Fibroblast of lung (primary cell): ENCODE data around the gene CABLES1.

ENCODE experiments used
- EZH2 ChIP-seq: IDR thresholded peaks from 2 replicates; pipeline ENCODE4 v1.5.1; 2012; ENCODE audit warnings: low read length, control low read depth, mild to moderate bottlenecking; ENCODE audit errors: missing control alignments
- TF ChIP-seq, protein P1 (sequence below), 2 donors: IDR thresholded peaks in 1 of 2; conservative IDR thresholded peaks in 1 of 2; 1 replicate in 1 of 2; 2 replicates in 1 of 2; pipeline ENCODE4 v1.5.1; 2011 to 2012; ENCODE audit warnings: low read length in 2 of 2, control low read depth in 1 of 2, inconsistent platforms in 1 of 2, low read depth in 1 of 2, mild to moderate bottlenecking in 1 of 2

DNA sequence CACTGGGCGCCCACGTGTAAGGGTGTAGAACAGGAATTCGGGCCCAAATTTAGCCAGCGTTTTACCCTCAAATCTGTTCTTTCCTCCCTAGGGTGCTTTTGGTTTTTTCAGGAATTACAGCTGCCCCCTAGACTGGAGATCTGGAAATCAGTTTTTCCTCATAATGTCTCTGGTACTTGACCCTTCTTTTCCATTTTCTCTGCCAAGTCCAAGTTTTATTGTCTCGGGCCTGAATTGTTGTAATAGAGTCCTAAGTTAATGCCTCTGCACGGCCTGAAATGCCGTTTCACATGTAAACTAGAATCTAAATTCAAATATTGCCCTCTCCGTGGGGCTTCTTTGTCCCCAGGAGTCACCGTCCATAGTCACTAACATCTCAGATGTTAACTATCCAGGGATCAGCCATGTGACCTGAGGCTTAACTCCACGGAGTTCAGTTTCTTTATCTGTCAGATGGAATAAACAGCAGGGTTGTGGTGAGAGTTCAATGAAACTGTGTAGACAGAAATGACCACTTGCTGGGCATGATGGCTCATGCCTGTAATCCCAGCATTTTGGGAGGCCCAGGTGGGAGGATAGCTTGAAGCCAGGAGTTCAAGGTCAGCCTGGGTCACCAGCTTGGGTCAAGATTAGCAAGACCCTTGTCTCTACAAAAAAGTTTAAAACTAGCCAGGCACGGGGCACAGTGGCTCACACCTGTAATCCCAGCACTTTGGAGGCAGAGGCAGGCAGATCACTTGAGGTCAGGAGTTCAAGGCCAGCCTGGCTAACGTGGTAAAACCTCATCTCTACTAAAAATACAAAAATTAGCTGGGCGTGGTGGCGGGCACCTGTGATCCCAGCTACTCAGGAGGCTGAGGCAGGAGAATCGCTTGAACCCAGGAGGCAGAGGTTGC lies 12.7 kb upstream of the CABLES1 start:
- TF ChIP-seq, protein P1, sequence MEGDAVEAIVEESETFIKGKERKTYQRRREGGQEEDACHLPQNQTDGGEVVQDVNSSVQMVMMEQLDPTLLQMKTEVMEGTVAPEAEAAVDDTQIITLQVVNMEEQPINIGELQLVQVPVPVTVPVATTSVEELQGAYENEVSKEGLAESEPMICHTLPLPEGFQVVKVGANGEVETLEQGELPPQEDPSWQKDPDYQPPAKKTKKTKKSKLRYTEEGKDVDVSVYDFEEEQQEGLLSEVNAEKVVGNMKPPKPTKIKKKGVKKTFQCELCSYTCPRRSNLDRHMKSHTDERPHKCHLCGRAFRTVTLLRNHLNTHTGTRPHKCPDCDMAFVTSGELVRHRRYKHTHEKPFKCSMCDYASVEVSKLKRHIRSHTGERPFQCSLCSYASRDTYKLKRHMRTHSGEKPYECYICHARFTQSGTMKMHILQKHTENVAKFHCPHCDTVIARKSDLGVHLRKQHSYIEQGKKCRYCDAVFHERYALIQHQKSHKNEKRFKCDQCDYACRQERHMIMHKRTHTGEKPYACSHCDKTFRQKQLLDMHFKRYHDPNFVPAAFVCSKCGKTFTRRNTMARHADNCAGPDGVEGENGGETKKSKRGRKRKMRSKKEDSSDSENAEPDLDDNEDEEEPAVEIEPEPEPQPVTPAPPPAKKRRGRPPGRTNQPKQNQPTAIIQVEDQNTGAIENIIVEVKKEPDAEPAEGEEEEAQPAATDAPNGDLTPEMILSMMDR (conservative IDR thresholded peaks at IDR 0.05 in 1 of 2, IDR thresholded peaks at IDR 0.05 in 1 of 2; ENCODE audit: low read depth in 1 of 2, low read length in 2 of 2) = no peak
- TF ChIP-seq EZH2 = no peak
